EH (cell line): Measurements from ENCODE around the gene YWHAH.
A peak's percentile ranks its signal among the peaks of the same experiment; 100 is the strongest.

Source experiments
- DNase-seq: peaks from one replicate; pipeline ENCODE4 v3.0.0-alpha.2; 2015; ENCODE audit warnings: low read depth

YWHAH gene

DNA sequence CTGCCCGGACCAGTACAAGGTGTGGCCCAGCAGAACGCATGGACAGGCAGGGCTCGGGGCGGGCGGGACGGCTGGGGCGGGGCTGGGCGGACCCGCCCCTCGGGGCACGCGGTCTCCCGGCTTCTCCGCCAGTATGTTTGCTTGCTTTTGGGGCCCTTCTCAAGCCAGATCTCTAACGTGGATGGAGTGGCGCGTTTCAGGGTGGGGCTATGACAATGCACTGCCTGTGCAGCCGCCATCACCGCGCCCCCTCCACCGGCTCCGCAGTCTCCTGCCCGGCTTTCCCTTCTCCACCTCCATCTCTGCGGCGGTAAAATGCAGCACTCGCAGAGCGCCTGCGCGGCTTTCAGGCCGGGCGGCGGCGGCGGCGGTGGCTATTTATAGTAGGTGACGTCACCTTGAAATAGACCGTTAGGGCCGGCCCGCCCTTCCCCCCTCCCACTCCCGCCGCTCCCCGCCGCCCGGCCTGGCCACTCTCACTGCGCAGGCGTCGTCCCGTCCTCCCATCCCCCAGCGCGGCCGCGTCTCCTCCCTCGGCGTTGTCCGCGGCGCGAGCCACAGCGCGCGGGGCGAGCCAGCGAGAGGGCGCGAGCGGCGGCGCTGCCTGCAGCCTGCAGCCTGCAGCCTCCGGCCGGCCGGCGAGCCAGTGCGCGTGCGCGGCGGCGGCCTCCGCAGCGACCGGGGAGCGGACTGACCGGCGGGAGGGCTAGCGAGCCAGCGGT lies at the start of gene YWHAH:
TSS of gene YWHAH (plus strand) at position 558 of the 722 bp plus-strand sequence. CDS start 199 bp downstream, outside the sequence.
- DNase-seq, result peak; percentile 94

DNA sequence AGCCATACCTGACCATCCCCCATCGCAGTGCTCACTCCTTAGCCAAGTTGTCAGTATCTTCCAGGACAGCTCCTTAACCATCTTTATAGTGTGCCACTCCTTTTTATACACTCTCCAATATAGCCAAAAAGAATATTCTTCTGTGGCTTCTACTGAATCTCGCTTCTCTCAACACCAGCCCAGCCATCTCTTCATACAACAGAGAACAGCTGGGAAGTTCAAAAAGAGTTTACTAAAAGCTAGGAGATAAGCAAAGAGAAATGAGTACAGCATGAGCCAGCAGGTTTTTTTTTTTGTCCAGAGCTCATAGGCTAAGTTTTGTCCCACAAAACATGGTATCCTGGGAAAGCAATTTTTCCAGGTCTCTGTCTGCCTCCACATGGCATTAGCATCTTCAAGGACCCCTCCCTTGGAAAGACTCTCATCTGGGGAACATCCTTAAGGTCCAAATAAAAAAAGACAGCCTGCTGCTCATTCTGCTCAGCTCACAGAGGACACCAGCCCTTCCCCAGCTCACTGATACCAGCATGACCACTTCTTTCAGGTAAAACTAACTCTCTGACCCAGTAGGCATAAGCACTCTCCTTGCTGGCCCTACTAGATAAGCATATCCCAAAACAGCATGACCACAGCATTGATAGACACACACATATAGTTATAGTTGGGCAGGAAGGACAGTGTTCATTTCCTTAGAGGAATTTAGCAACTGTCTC lies 48.8 kb upstream of the YWHAH start:
- no peak for DNase-seq

GRCh38 chr22:31896472-31896871 lies 47.9 kb upstream of the YWHAH start:
- no peak for DNase-seq

DNA sequence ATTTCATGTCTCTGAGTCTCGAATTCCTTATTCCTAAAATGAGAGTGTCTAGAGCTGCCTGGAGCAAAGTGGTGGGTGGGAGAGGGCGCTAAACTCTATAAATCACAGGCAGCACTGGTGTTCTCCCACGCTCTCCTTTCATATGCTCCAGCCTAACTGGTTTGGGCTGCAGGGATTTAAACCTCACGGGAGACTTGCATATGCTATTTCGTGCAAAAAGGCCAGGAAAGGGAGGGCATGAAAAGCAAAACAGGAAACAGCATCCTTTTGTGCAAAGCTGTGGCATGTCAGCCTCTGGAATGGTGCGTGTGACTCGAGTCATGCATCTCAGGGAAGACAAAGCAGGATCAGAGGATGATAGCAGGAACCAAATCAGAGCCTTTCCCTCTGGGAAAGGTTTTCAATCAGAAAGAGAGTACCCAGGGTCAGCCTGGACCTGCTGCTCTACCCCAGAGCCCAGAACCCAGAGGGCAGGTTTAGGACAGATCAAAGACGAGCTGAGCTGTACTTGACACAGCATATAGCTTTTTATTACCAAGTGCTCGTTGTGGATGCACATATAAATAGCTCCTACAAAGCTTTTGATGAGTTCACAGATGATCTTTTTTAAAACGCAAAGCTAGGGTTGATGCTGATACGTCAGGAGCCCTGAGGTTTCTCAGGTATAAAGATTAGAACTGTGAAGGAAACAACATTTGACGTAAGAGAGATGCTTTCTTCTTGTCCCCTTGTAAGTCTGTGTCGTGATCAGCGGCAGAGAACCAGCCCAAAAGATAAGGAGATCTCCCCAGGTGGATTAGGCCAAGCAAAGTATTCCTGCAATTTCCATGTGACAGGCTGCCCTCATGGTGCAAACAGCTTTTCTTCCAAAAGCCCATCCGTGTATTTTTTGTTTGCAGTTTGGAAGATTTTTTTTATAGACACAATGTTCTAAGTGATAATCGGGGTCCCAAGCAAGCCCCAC lies 46.2 kb upstream of the YWHAH start:
- peak; percentile 66 for DNase-seq

GRCh38 chr22:31898926-31899325 lies 45.4 kb upstream of the YWHAH start:
- no peak for DNase-seq

- DNase-seq, result no peak
Measured at GRCh38 chr22:31899669-31900068, 44.7 kb upstream of the YWHAH start.

DNA sequence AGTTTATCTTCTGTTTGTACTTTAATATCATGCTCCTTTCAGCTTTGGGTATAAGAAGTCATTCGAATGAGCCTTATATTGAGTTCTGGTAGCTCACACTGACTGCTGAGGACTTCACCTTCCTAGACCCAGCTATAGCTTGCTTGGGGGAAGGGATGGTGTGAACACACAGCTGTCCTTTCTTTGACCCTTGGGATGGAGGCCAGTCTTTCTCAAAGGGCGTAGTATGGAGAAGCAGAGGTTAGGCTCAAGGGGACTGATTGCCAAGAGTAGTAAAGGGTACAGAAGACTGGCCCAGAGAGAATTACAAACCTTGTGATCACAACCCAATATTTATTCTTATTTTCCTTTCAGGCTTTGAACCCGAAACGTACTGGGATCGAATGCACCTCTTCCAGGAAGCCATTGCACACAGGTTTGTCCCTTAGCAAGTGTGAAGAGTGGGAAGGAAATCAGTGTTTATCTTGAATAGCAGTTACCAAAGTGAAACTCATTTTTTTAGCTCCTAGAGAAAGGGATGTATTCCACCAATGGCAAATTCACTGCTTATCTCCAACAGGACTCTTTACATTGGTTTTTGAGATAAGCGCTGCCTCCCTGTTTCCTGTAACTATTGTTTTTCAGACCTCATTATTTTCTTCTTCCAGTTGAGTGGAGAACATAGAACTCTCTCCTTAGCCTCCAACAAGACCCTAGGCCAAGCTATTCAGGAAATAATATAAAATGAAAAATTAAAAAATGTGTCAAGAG lies 42.8 kb upstream of the YWHAH start:
- no peak for DNase-seq

GRCh38 chr22:31904651-31905050 lies 39.7 kb upstream of the YWHAH start:
- no peak for DNase-seq

GRCh38 chr22:31905356-31905755 lies 39.0 kb upstream of the YWHAH start:
- no peak for DNase-seq

DNA sequence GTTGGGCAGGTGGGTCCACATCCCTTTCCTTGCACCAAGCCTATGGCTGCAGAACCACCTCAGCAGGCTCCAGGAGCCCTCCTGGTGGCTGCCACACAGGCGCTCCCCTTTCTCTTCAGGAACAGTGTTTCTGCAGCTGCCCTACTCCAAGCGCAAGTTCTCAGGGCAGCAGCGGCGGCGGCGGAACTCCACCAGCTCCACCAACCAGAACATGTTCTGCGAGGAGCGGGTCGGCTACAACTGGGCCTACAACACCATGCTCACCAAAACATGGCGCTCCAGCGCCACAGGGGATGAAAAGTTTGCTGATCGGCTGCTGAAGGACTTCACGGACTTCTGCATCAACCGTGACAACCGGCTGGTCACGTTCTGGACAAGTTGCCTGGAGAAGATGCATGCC lies 38.2 kb upstream of the YWHAH start:
- DNase-seq, result no peak

GRCh38 chr22:31906569-31906968 lies 37.8 kb upstream of the YWHAH start:
- no peak for DNase-seq

GRCh38 chr22:31909977-31910376 lies 34.4 kb upstream of the YWHAH start:
- DNase-seq, result no peak

DNA sequence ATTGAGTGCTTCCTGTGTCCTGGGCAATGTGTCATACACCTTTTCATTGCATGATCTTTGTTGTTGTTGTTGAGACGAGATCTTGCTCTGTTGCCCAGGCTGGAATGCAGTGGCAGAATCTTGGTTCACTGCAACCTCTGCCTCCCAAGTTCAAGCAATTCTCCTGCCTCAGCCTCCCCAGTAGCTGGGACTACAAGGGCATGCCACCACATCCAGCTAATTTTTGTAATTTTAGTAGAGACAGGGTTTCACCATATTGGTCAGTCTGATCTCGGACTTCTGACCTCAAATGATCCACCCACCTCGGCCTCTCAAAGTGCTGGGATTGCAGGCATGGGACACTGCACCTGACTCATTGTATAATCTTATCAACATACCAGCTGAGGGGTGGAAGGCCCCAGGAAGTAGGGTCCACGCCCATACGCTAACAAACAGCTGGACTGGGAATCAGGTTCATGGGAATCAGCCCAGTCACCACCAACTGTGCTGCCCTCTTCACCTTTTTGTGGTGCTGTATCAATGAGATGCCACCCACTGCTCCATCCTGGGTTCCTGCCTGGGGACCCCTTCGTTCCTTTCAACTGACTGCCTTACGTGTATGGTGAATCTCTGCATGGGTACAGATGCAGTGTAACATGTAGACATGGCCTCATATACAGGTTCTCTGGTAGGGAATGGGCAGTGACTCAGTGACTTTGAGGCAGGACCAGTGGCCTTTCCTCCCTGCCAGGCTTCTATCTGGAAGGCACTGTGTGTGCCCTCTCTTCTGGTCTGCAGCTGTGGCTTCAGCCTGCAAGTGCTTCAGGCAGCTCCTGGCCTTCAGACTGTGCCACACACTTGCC lies 32.5 kb upstream of the YWHAH start:
- no peak for DNase-seq

- DNase-seq, result no peak
Measured at GRCh38 chr22:31912407-31912743, 32.0 kb upstream of the YWHAH start.

- no peak for DNase-seq
Measured at GRCh38 chr22:31915586-31915985, 28.7 kb upstream of the YWHAH start.

GRCh38 chr22:31917227-31917921 lies 27.0 kb upstream of the YWHAH start:
- no peak for DNase-seq

DNA sequence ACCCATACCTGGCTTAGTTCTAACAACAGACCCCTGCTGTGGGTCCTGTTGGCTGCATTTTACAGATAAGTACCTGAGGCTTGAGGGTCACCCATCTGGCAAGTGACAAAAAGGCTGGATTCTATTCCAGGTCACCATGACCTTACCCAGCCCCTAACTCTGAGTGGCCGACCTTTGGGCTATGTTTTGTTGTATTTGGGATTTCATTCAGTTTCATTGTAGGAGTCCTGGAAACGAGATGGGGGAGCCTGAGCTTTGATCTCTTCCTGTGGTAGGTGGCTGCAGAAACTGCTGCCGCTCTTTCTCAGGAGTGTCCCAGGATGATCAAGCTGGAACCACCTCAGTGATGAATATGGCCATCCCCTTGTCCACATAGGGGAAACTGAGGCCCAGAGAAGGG lies 24.6 kb upstream of the YWHAH start:
- DNase-seq, result no peak

- DNase-seq, result no peak
Measured at GRCh38 chr22:31920306-31920705, 24.0 kb upstream of the YWHAH start.

- no peak for DNase-seq
Measured at GRCh38 chr22:31921106-31921505, 23.2 kb upstream of the YWHAH start.

GRCh38 chr22:31922534-31922933 lies 21.8 kb upstream of the YWHAH start:
- DNase-seq, result no peak
